ELR (cell line): ENCODE results near the gene UNC93B1.

ENCODE experiments used
- DNase-seq: peaks from one replicate; pipeline ENCODE4 v3.0.0-alpha.2; 2015; ENCODE audit warnings: low read depth

Gene UNC93B1, protein sequence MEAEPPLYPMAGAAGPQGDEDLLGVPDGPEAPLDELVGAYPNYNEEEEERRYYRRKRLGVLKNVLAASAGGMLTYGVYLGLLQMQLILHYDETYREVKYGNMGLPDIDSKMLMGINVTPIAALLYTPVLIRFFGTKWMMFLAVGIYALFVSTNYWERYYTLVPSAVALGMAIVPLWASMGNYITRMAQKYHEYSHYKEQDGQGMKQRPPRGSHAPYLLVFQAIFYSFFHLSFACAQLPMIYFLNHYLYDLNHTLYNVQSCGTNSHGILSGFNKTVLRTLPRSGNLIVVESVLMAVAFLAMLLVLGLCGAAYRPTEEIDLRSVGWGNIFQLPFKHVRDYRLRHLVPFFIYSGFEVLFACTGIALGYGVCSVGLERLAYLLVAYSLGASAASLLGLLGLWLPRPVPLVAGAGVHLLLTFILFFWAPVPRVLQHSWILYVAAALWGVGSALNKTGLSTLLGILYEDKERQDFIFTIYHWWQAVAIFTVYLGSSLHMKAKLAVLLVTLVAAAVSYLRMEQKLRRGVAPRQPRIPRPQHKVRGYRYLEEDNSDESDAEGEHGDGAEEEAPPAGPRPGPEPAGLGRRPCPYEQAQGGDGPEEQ

DNA sequence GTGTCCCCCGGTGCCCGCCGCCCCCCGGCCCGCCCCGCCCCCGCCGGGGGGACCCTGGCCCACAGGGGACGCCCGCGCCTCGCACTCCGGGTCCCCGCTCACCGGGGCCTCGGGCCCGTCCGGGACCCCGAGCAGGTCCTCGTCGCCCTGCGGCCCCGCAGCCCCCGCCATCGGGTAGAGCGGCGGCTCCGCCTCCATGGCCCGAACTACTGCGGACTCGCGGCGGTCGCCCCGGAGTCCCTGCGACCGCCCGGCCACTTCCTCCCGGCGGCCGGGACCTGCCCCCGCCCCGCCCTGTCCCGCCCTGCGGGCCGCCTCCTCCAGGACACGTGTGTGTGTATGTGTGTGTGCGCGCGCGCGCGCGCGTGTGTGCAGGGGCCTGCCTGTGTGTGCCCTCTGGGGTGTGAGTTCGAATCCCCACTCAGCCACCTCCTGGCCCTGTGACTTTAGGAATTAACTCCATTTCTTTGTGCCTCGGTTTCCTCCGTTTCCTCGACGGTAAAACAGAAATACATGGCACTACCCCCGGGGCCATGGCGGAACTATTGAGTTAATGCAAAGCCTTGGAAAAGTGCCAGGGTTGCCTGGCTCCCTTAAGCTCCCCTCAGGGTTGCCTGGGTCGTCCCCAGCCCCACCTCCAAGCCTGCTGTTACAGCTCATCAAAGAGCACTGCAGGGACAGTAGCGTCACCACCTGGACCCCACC lies at the start of gene UNC93B1:
TSS of gene UNC93B1 (minus strand) at position 252 of the 705 bp plus-strand sequence. CDS start at position 198, 54 bp downstream.
- peak; percentile 80 for DNase-seq

DNA sequence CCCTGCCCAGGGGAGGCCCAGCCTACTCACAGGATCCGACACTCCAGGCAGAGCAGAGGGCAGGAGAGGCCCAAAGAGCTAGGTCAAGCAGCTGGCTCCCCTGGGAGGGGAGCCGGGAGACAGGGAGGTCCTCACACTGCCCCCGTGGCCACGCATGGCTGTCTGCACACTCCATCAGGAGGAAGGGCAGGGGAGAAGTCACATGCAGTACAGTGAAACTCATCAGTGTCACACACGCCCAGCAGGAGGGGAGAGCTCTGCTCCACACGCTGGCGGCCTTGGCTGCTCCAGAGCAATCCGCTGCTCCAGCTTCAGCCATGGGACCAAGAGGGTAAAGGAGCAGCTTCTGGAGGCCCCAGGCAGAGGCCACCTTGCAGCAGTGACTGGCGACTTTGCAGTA lies 49.2 kb upstream of the UNC93B1 start:
- DNase-seq = no peak

DNA sequence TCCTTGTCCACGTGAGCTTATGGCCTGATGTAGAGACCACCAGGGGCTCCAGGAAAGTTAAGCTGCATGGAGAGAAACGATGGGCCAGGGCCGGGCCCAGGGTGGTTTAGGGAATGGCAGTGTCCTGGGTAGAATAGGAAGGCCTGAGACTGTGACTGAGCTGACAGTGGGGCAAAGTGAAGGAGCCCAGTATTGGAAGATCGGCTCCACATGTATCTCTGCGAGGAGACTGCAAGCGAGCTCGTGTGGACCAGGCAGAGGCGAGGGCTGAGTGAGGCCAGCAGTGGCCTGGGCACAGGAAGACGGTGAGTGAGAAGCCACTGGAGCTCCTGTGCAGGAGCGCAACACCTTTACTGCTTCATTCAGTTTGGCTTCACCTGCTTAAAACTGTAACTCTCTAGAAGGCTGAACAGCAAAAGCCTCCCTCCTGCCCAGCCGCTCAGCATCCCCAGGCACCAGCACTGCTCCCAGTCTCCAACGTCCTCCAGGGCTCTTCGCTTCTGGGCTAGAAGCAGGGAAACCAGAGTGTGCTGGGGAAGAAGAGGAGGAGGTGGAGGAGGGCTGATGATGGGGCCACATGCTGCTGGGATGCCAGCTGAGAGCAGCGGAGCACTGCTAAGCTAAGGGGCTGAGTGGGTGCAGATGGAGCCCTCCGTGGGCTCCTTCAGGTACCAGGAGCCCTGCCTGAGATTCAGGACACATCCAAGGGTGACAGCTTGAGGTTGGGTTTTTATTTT lies 48.4 kb upstream of the UNC93B1 start:
- no peak for DNase-seq

GRCh38 chr11:68051191-68052136 lies 47.6 kb upstream of the UNC93B1 start:
- no peak for DNase-seq

DNA sequence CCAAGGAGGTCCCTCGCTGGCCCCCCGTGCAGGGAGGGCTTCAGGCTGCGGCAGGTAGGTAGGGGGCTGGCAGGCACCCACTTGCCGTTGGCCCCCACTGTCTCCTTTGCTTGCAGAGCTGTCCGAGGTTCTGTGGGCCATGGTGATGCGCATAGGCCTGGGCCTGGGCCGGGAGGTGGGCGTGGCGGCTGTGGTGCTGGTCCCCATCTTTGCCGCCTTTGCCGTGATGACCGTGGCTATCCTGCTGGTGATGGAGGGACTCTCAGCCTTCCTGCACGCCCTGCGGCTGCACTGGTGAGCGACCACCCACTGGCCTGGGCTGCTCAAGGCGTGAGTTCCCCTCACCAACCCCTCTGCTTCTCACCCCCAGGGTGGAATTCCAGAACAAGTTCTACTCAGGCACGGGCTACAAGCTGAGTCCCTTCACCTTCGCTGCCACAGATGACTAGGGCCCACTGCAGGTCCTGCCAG lies 46.5 kb upstream of the UNC93B1 start:
- DNase-seq = no peak

GRCh38 chr11:68049509-68050370 lies 45.8 kb upstream of the UNC93B1 start:
- DNase-seq = no peak

GRCh38 chr11:68048681-68049508 lies 45.0 kb upstream of the UNC93B1 start:
- DNase-seq = no peak

DNA sequence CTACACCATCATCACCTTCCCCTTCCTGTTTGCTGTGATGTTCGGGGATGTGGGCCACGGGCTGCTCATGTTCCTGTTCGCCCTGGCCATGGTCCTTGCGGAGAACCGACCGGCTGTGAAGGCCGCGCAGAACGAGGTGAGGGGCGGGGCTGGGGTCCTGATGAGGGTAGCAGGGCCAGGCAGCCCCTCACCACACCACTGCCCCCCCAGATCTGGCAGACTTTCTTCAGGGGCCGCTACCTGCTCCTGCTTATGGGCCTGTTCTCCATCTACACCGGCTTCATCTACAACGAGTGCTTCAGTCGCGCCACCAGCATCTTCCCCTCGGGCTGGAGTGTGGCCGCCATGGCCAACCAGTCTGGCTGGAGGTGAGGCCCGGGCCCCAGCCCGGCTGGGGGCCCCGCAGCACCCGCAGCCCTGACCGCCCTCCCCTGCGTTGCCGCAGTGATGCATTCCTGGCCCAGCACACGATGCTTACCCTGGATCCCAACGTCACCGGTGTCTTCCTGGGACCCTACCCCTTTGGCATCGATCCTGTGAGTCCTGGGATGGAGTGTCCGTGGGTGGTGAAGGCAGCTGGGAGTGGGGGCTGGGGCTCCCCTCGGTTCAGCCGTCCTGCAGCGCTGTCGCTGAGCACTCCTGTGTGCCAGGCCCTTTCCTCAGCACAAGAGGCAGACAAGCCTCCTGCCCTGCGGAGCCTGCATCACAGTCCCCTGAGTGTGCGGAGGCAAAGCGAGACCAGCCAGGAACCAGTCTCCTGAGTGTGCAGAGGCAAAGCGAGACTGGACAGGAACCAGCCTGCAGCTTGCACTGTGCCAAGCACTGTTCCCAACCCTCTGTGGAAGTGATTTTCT lies 43.8 kb upstream of the UNC93B1 start:
- DNase-seq = no peak

DNA sequence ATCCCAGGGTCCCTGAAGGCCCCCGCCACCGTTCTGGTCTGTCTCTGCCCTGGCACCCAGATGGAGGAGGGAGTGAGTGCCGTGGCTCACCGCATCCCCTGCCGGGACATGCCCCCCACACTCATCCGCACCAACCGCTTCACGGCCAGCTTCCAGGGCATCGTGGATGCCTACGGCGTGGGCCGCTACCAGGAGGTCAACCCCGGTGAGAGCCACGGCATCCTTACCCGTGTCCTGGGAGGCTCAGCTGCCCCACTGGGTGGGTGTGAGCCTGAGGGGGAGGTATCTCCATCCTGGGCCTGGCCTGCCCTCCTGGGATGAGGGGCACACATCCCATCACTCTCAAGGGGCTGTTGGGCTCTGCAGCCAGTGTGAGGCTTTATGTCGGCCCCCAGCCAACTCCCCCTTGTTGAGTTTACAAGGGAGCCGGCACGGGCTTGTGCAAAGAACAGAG lies 41.0 kb upstream of the UNC93B1 start:
- no peak for DNase-seq

- DNase-seq = no peak
These were observed 40.4 kb upstream of the UNC93B1 start for GRCh38 chr11:68044145-68044813.

GRCh38 chr11:68043349-68044144 lies 39.6 kb upstream of the UNC93B1 start:
- peak; percentile 95 for DNase-seq

- DNase-seq = peak; percentile 42
These were observed 39.1 kb upstream of the UNC93B1 start for GRCh38 chr11:68043029-68043348.

GRCh38 chr11:68042219-68043028 lies 38.5 kb upstream of the UNC93B1 start:
- peak; percentile 27 for DNase-seq

DNA sequence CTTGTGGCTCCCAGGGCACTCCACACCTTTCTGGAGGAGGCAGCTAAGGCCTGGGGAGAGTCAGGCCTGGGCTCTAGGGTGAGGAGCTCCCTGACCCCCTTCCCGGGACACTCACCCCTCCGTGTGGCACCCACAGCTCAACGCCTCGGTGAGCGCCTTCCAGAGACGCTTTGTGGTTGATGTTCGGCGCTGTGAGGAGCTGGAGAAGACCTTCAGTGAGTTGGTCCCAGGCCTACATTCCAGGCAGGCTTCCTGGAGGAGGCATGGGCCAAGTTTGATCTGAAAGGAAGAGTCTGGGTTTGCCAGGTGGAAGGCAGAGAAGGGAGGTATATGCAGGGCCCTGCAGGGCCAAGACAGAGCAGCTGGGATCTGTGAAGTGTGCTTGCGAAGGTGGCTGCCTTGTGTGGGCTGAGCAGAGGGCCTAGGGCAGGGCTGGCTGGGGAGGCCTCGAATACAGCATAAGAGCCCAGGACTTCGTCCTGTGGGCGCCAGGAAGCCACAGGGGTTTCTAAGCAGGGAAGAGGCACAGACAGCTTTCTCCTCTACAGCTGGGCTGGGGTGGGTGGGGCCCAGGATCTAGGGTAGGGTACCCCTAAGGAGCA lies 37.8 kb upstream of the UNC93B1 start:
- no peak for DNase-seq

GRCh38 chr11:68040957-68041591 lies 37.2 kb upstream of the UNC93B1 start:
- DNase-seq = no peak
